Activated B cell treated with CpG ODN at 0.5 μM for 24 hours (primary cell): ENCODE data around the gene PRRT2. TPM values are rescaled to one million over a fixed set of nuclear protein-coding genes. Genes with fewer than 3 reads are reported as not detected.

Experiments used
- ATAC-seq: fragments of 200-7000 bp; cut with Tn5 transposase; one replicate; pipeline ENCODE4 v1.10.0; 2021; ENCODE audit warnings: low read depth, mild to moderate bottlenecking, moderate library complexity
- CTCF ChIA-PET: fragments of 350-600 bp; sonication (Branson Sonifier 250); formaldehyde crosslinking; loops from one replicate; lab custom pipeline; 2021; ENCODE audit warnings: antibody characterized with exemption; lab: Charles Lee
- POLR2A ChIA-PET: fragments of 350-600 bp; sonication (Branson Sonifier 250); formaldehyde crosslinking; loops from one replicate; lab custom pipeline; 2021; ENCODE audit warnings: antibody characterized with exemption; lab: Charles Lee
- DNase-seq: peaks from one replicate; pipeline ENCODE4 v3.0.0; 2022
- H3K27ac Mint-ChIP-seq: one replicate; pipeline ENCODE4 v1.8.0; 2020; ENCODE audit warnings: mixed read lengths
- H3K27me3 Mint-ChIP-seq: one replicate; pipeline ENCODE4 v1.8.0; 2021; ENCODE audit warnings: mixed read lengths
- H3K36me3 Mint-ChIP-seq: one replicate; pipeline ENCODE4 v1.8.0; 2021; ENCODE audit warnings: low read depth, mixed read lengths
- H3K4me1 Mint-ChIP-seq: one replicate; pipeline ENCODE4 v1.8.0; 2021; ENCODE audit warnings: mixed read lengths
- H3K4me3 Mint-ChIP-seq: one replicate; pipeline ENCODE4 v1.8.0; 2020; ENCODE audit warnings: mild to moderate bottlenecking, mixed read lengths
- H3K9me3 Mint-ChIP-seq: one replicate; pipeline ENCODE4 v1.8.0; 2020; ENCODE audit warnings: mixed read lengths
- CTCF ChIP-seq: fragments of 200-600 bp; IDR thresholded peaks from one replicate; pipeline ENCODE4 v1.8.0; 2022; ENCODE audit warnings: antibody characterized with exemption, mild to moderate bottlenecking
- intact Hi-C: fragments of 100-400 bp; cut with micrococcal nuclease; formaldehyde crosslinking; loops from one replicate; pipeline ENCODE4 v1.15.1; 2024
- total RNA-seq: library from RNA; stranded (reverse); gene quantifications from 2 replicates; pipeline ENCODE4 v1.2.3, GENCODE V29; 2022

The PRRT2 gene
- total RNA-seq, 1 donor from 2014 or later: 0.11 TPM

DNA sequence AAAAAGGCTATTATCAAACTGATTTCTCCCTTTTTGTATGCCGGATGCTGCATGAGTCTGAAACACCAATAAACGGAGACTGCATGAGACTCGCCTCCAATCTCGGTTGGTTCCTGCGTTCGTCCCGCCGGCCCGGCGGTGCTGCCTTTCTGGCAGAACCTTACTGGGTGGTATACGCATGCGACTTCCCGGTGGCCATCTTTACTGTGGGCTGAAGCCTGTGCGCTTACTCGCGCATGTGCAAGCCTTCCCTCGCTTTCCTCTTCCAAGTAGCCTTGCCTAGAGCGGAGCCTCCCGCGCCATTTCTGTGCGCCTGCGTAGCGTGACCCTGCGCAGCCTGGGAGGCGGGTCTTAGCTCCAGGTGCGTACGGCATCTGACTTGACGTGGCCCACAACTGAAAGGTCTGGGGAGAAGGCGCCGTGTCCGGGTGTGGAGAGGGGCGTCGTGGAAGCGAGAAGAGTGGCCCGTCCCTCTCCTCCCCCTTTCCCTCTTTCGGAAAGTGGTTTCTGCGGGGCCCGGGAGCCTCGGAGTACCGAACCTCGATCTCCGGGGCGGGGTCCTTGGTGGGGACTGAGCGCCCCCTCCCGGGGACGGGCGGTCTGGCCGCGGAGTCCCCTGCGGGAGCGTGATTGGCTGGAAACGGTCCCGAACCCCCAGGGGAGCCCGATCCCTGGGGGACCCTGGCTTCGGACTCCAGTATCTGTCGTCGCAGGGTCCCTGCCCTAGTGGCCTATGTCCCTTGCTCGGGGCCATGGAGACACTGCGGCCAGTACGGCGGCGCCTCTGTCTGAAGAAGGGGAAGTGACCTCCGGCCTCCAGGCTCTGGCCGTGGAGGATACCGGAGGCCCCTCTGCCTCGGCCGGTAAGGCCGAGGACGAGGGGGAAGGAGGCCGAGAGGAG lies 4.0 kb downstream of the PRRT2 start, which contains the start of gene PAGR1:
Gene PAGR1, plus strand, starts transcription at position 360 of the 901 bp plus-strand sequence. Its CDS starts 374 bp downstream, at position 734.
- ChIA-PET CTCF (interaction anchor here (0.6 to 2.3 kb wide), 8 partner anchors 8 to 117 kb away, joined by 4 to 23 read pairs (median 5); partner anchors contain the start of gene KIF22), POLR2A (interaction anchor here (0.6 to 8.2 kb wide), 30 partner anchors 8 to 993 kb away, joined by 3 to 147 read pairs (median 5); partner anchors contain the start of genes ALDOA, ATXN2L, CDIPT and CORO1A)
- Mint-ChIP-seq H3K9me3 (no peaks in the 10 kb centered on the region), H3K4me3 (peak within 1 kb of the TSS; percentile 99), H3K27ac (peak within 1 kb of the TSS; percentile 99), H3K4me1 (peaks cover 71% of the 10 kb centered on the region), H3K36me3 (peaks cover 38% of the 10 kb centered on the region), H3K27me3 (no peaks in the 10 kb centered on the region)
- peak; percentile 97 for DNase-seq
- TF ChIP-seq CTCF: peak; percentile 89
- ATAC-seq: peak; percentile 74
- intact Hi-C loops: loop anchor here (1.0 to 5.0 kb wide), 8 partner anchors 9 to 1361 kb away; partner anchors contain the start of genes CDIPT, FBXL19 and KIF22

DNA sequence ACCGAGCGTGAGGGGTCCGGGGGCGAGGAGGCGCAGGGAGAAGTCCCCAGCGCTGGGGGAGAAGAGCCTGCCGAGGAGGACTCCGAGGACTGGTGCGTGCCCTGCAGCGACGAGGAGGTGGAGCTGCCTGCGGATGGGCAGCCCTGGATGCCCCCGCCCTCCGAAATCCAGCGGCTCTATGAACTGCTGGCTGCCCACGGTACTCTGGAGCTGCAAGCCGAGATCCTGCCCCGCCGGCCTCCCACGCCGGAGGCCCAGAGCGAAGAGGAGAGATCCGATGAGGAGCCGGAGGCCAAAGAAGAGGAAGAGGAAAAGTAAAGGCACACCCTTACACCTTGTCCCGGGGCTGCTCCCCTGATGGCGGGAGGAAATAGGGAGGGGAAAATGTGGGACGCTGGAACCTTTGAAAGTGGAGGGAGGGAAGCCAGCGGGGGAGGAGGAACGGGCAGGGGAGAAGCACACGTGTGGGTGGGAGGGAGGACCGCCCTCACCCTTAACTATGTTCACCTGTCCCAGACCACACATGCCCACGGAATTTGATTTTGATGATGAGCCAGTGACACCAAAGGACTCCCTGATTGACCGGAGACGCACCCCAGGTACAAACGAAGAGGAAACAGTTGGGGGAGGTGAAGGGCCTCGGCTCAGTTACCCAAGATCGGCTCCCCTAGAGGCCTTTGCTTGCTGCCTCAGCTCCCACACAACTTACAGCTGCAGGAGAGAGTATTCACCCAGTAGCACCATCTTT lies 4.9 kb downstream of the PRRT2 start:
- H3K9me3 Mint-ChIP-seq: no peaks in the 10 kb centered on the region
- intact Hi-C loops: loop anchor here (1.0 to 5.0 kb wide), 8 partner anchors 10 to 1360 kb away; partner anchors contain the start of genes CDIPT, FBXL19 and KIF22
- no peak for TF ChIP-seq CTCF
- ATAC-seq: peak; percentile 3
- no peaks in the 10 kb centered on the region for H3K27me3 Mint-ChIP-seq
- no peak for DNase-seq
- H3K27ac Mint-ChIP-seq: peak overlapping the region; percentile 99
- peaks cover 37% of the 10 kb centered on the region for H3K36me3 Mint-ChIP-seq
- H3K4me1 Mint-ChIP-seq: peaks cover 71% of the 10 kb centered on the region
- H3K4me3 Mint-ChIP-seq: peak overlapping the region; percentile 99
- CTCF ChIA-PET: interaction anchor here (0.7 to 2.3 kb wide), 5 partner anchors 9 to 116 kb away, joined by 3 to 23 read pairs (median 4); partner anchors contain the start of gene KIF22
- POLR2A ChIA-PET: interaction anchor here (0.5 to 8.2 kb wide), 16 partner anchors 8 to 743 kb away, joined by 3 to 147 read pairs (median 5); partner anchors contain the start of genes CORO1A, KCTD13, KIF22 and MAZ

DNA sequence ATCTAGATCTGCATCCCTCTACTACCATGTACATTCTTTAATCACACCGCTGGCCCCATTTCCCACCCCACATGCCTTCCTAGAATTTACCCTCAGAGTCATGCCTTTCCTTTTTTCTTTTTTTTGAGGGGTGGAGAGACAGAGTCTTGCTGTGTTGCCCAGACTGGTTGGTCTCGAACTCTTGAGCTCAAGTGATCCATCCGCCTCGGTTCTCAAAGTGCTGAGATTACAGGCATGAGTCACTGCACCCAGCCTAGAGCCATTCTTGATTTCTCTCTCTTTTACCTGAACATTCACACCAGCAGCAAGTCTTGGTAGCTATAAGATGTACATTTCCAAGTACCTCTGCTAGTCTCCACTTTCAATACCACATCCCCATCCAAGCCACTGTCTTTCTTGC lies 6.1 kb downstream of the PRRT2 start:
- Mint-ChIP-seq H3K36me3 (peaks cover 39% of the 10 kb centered on the region), H3K27me3 (no peaks in the 10 kb centered on the region), H3K27ac (peak overlapping the region; percentile 64), H3K9me3 (no peaks in the 10 kb centered on the region), H3K4me3 (peak overlapping the region; percentile 70), H3K4me1 (peaks cover 77% of the 10 kb centered on the region)
- intact Hi-C loops: loop anchor here (5.0 kb wide), 1 partner anchor 1359 kb away; no protein-coding TSS in a partner anchor
- ATAC-seq (no peak), DNase-seq (no peak)
- no peak for TF ChIP-seq CTCF
- CTCF ChIA-PET: interaction anchor here (4.5 kb wide), 1 partner anchor 30 kb away, joined by 24 read pairs; no protein-coding TSS in a partner anchor
- POLR2A ChIA-PET: interaction anchor here (0.6 to 8.2 kb wide), 7 partner anchors 10 to 866 kb away, joined by 3 to 147 read pairs (median 5); partner anchors contain the start of genes KCTD13 and MAZ

DNA sequence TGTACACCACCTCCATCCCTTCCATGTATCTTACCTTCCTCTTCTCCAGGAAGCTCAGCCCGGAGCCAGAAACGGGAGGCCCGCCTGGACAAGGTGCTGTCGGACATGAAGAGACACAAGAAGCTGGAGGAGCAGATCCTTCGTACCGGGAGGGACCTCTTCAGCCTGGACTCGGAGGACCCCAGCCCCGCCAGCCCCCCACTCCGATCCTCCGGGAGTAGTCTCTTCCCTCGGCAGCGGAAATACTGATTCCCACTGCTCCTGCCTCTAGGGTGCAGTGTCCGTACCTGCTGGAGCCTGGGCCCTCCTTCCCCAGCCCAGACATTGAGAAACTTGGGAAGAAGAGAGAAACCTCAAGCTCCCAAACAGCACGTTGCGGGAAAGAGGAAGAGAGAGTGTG lies 7.5 kb downstream of the PRRT2 start:
- Mint-ChIP-seq H3K27ac (peak overlapping the region; percentile 94), H3K36me3 (peaks cover 39% of the 10 kb centered on the region), H3K4me1 (peaks cover 74% of the 10 kb centered on the region), H3K4me3 (peak overlapping the region; percentile 95), H3K9me3 (no peaks in the 10 kb centered on the region), H3K27me3 (no peaks in the 10 kb centered on the region)
- ATAC-seq (no peak), DNase-seq (no peak)
- intact Hi-C loops: loop anchor here (5.0 kb wide), 1 partner anchor 1358 kb away; no protein-coding TSS in a partner anchor
- ChIA-PET CTCF (interaction anchor here (2.1 to 4.5 kb wide), 2 partner anchors 12 to 28 kb away, joined by 8 to 24 read pairs; no protein-coding TSS in a partner anchor), POLR2A (interaction anchor here (0.6 to 8.2 kb wide), 8 partner anchors 11 to 154 kb away, joined by 3 to 147 read pairs (median 6); partner anchors contain the start of genes KIF22, MAZ and TAOK2)
- TF ChIP-seq CTCF: no peak
